Measurements from ENCODE around the gene HSFX2.
"Not testable (repeated sequence)": the region's sequence is repeated elsewhere in the genome, so short reads cannot be mapped to it uniquely, and the experiment has no call there.

- TF ChIP-seq, protein P1, sequence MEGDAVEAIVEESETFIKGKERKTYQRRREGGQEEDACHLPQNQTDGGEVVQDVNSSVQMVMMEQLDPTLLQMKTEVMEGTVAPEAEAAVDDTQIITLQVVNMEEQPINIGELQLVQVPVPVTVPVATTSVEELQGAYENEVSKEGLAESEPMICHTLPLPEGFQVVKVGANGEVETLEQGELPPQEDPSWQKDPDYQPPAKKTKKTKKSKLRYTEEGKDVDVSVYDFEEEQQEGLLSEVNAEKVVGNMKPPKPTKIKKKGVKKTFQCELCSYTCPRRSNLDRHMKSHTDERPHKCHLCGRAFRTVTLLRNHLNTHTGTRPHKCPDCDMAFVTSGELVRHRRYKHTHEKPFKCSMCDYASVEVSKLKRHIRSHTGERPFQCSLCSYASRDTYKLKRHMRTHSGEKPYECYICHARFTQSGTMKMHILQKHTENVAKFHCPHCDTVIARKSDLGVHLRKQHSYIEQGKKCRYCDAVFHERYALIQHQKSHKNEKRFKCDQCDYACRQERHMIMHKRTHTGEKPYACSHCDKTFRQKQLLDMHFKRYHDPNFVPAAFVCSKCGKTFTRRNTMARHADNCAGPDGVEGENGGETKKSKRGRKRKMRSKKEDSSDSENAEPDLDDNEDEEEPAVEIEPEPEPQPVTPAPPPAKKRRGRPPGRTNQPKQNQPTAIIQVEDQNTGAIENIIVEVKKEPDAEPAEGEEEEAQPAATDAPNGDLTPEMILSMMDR (IDR thresholded peaks at IDR 0.05), result not testable (repeated sequence)
- TF ChIP-seq EZH2phosphoT487, EZH2 (IDR thresholded peaks at IDR 0.05): not testable (repeated sequence)
Observed at GRCh38 chrX:149626829-149627228, 31.7 kb upstream of the HSFX2 start.

Measured in neural progenitor cell (in vitro differentiated cells).